Suprapubic skin (tissue), 4 donors: ENCODE data around the gene NAALADL2. TPM values are rescaled to one million over a fixed set of nuclear protein-coding genes. Genes with fewer than 3 reads are reported as not detected.

Source experiments
- DNase-seq, 2 donors: peaks; one replicate each; pipeline ENCODE4 v3.0.0-alpha.2; 2019; ENCODE audit warnings: low spot score in 2 of 2
- H3K27ac ChIP-seq: fragments of 200-600 bp; sonication (generic); one replicate; pipeline ENCODE4 v1.5.1; 2019
- H3K27me3 ChIP-seq: fragments of 200-600 bp; sonication (generic); one replicate; pipeline ENCODE4 v1.5.1; 2019
- H3K36me3 ChIP-seq: fragments of 200-600 bp; sonication (generic); one replicate; pipeline ENCODE4 v1.5.1; 2019
- H3K4me1 ChIP-seq: fragments of 200-600 bp; sonication (generic); one replicate; pipeline ENCODE4 v1.5.1; 2019
- H3K4me3 ChIP-seq: fragments of 200-600 bp; sonication (generic); one replicate; pipeline ENCODE4 v1.5.1; 2019; ENCODE audit warnings: mild to moderate bottlenecking
- H3K9me3 ChIP-seq: fragments of 200-600 bp; sonication (generic); one replicate; pipeline ENCODE4 v1.5.1; 2019
- CTCF ChIP-seq, 2 donors: fragments of 200-600 bp in 1 of 2; fragments of 450-650 bp in 1 of 2; sonication (generic) in 1 of 2; IDR thresholded peaks; one replicate each; pipeline ENCODE4 v1.5.1; 2016 to 2019; ENCODE audit warnings: antibody characterized with exemption in 2 of 2, mild to moderate bottlenecking in 1 of 2, moderate library complexity in 1 of 2
- EP300 ChIP-seq: sonication (generic); formaldehyde crosslinking; IDR thresholded peaks from one replicate; pipeline ENCODE4 v1.6.1; 2017; ENCODE audit warnings: antibody characterized with exemption
- POLR2A ChIP-seq, 2 donors: fragments of 450-650 bp; IDR thresholded peaks; one replicate each; pipeline ENCODE4 v1.6.1; 2017; ENCODE audit warnings: antibody characterized with exemption in 2 of 2, mild to moderate bottlenecking in 2 of 2, moderate library complexity in 2 of 2
- POLR2AphosphoS5 ChIP-seq, 3 donors: sonication (generic); formaldehyde crosslinking; IDR thresholded peaks; one replicate each; pipeline ENCODE4 v1.6.1; 2017; ENCODE audit warnings: antibody characterized with exemption in 3 of 3
- WGBS: methylation state at CpG from one replicate; pipeline ENCODE4 v1.1.5; 2018; 5-methylcytosine and 5-hydroxymethylcytosine counted together
- total RNA-seq, 4 donors: library from RNA; depleted of rRNA; stranded (reverse); fragments of >200 nt; gene quantifications; one replicate each; pipeline ENCODE4 v1.1.0, GENCODE V29; 2016

The NAALADL2 gene
- total RNA-seq, 4 donors from 2014 or later: 4.0 to 10.5 (median 8.5) TPM

GRCh38 chr3:175007306-175007705 lies 148.2 kb downstream of the NAALADL2 start:
- DNase-seq: no peak

GRCh38 chr3:175009295-175009694 lies 150.2 kb downstream of the NAALADL2 start:
- H3K36me3 ChIP-seq: no peaks in the 10 kb centered on the region
- DNase-seq: no peak
- no peaks in the 10 kb centered on the region for H3K9me3 ChIP-seq
- WGBS: 94% methylated on average over 2 of the region's 2 CpGs
- TF ChIP-seq EP300 (no peak), POLR2A (IDR thresholded peaks at IDR 0.05) (no peak), POLR2AphosphoS5 (IDR thresholded peaks at IDR 0.05) (no peak), CTCF (IDR thresholded peaks at IDR 0.05) (no peak)
- no peak overlapping the region for H3K4me3 ChIP-seq
- H3K27ac ChIP-seq: no peak overlapping the region
- no peaks in the 10 kb centered on the region for H3K27me3 ChIP-seq
- H3K4me1 ChIP-seq: peaks cover 4% of the 10 kb centered on the region

More at GRCh38 chr3:175007306-175007705, 148.2 kb downstream of the NAALADL2 start:
- Histone ChIP-seq H3K27ac (no peak overlapping the region), H3K9me3 (no peaks in the 10 kb centered on the region), H3K4me3 (no peak overlapping the region), H3K27me3 (no peaks in the 10 kb centered on the region), H3K36me3 (no peaks in the 10 kb centered on the region), H3K4me1 (peaks cover 4% of the 10 kb centered on the region)
- TF ChIP-seq POLR2AphosphoS5 (IDR thresholded peaks at IDR 0.05) (no peak), POLR2A (IDR thresholded peaks at IDR 0.05) (no peak), CTCF (IDR thresholded peaks at IDR 0.05) (no peak), EP300 (no peak)
- WGBS: 94% methylated on average over 1 of the region's 1 CpG

GRCh38 chr3:175015056-175015635 lies 156.0 kb downstream of the NAALADL2 start:
- TF ChIP-seq POLR2AphosphoS5 (IDR thresholded peaks at IDR 0.05) (no peak), EP300 (no peak), POLR2A (IDR thresholded peaks at IDR 0.05) (no peak), CTCF (IDR thresholded peaks at IDR 0.05) (no peak)
- DNase-seq: no peak
- H3K9me3 ChIP-seq: no peaks in the 10 kb centered on the region
- no peak overlapping the region for H3K27ac ChIP-seq
- WGBS: 74% methylated on average over 6 of the region's 6 CpGs
- no peaks in the 10 kb centered on the region for H3K36me3 ChIP-seq
- no peak overlapping the region for H3K4me3 ChIP-seq
- H3K4me1 ChIP-seq: no peaks in the 10 kb centered on the region
- no peaks in the 10 kb centered on the region for H3K27me3 ChIP-seq

GRCh38 chr3:175018946-175019727 lies 160.0 kb downstream of the NAALADL2 start:
- no peak overlapping the region for H3K4me3 ChIP-seq
- WGBS: 86% methylated on average over 5 of the region's 5 CpGs
- H3K27me3 ChIP-seq: no peaks in the 10 kb centered on the region
- no peak for DNase-seq
- H3K4me1 ChIP-seq: no peaks in the 10 kb centered on the region
- no peak for TF ChIP-seq POLR2A (IDR thresholded peaks at IDR 0.05)
- no peak for TF ChIP-seq EP300
- TF ChIP-seq CTCF (IDR thresholded peaks at IDR 0.05): no peak
- no peak for TF ChIP-seq POLR2AphosphoS5 (IDR thresholded peaks at IDR 0.05)
- H3K36me3 ChIP-seq: no peaks in the 10 kb centered on the region
- no peaks in the 10 kb centered on the region for H3K9me3 ChIP-seq
- no peak overlapping the region for H3K27ac ChIP-seq

- WGBS: 100% methylated on average over 1 of the region's 1 CpG
- Histone ChIP-seq H3K27ac (no peak overlapping the region), H3K36me3 (no peaks in the 10 kb centered on the region), H3K4me1 (no peaks in the 10 kb centered on the region), H3K4me3 (no peak overlapping the region), H3K9me3 (no peaks in the 10 kb centered on the region), H3K27me3 (no peaks in the 10 kb centered on the region)
- TF ChIP-seq CTCF (IDR thresholded peaks at IDR 0.05): no peak
- no peak for TF ChIP-seq POLR2AphosphoS5 (IDR thresholded peaks at IDR 0.05)
- TF ChIP-seq EP300: no peak
- no peak for TF ChIP-seq POLR2A (IDR thresholded peaks at IDR 0.05)
- no peak for DNase-seq
Measured at GRCh38 chr3:175020101-175020500, 161.0 kb downstream of the NAALADL2 start.
